ENCODE results near the gene SHANK1.
"Not testable (repeated sequence)": the region's sequence is repeated elsewhere in the genome, so short reads cannot be mapped to it uniquely, and the experiment has no call there.

Gene SHANK1

DNA sequence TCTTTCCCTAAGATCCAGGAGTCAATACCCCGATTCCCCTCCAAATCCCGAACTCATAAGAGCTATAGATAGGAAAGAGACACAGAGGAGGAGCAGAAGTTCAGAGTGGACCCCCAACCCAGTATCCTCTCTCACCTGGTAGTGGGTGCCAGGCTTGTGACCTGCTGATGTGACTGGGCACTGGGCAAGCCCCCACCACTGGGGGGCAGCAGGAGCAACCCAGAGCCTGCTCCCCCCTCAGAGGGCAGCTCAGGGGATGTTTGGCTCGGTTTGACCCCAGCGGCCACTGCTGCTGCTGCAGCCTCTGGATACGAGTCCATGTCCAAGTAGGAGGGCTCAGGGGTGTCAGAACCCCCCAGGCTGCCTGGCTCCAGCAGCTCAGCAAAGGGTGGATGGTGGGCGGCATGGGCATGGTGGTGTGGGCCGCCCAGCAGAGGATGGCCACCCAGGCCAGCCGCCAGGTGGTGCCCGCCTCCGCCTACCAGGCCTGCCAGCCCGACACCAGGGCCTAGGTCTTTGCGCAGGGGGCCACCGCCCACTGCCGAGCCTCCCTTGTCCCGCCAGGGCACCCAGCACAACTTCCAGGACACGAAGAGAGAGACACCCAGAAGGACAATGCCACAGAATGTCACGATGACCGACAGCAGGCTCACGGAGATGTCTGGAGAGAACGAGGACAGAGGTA is 87.3 kb downstream of the SHANK1 start:
- DNase-seq = no peak

DNA sequence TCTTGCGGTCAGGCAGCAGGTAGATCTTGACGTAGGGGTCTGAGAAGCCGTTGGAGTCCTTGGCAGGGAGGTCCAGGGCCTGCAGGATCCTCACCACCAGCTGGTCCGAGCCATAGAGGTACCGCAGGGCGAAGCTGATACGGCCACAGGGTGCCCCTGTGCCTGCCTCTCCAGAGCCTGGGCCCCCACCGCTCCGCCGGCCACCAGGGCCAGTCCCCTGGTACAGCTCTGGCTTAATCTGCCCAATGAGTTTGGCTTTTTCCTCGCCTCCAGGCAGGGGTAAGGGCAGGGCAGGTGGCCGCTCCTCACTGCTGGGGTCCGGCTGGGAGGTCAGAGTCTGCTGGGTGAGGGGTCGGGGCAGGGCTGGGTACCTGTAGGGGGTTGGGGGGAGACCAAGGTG is 89.8 kb downstream of the SHANK1 start:
- DNase-seq = no peak

DNA sequence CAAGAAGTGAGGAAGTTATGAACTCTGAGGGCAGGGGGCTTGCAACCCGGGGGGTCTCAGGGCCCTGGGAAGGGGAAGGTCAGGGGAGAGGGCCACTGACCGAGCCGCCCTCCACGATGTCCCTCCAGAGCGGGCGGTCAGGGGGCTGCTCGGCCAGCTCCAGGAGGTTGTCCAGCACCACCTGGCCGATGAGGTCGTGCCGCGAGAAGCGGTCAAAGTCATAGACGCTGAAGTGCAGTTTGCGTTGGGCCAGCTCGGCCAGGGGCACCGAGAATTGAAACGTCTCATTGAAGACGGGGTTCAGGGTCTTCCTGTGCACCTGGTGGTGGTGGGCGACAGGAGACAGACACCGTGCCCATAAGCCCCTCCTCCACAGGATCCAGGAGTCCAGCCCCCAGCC is 90.4 kb downstream of the SHANK1 start:
- DNase-seq = no peak

DNA sequence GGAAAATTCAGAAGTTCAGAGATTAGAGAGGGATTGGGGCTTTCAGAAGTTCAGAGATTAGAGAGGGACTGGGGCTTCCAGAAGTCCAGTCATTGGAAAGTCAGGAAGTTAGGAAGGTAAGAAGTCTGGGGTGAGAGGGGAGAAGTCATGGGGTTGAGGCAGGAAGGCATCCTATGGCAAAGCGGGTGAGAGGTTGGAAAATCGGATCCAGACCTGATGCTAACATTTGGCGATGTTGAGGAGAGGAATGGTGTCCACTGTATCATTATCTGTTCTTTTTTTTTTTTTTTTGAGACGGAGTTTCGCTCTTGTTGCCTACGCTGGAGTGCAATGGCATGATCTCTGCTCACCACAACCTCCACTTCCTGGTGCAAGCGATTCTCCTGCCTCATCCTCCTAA is 91.1 kb downstream of the SHANK1 start:
- DNase-seq = no peak

DNA sequence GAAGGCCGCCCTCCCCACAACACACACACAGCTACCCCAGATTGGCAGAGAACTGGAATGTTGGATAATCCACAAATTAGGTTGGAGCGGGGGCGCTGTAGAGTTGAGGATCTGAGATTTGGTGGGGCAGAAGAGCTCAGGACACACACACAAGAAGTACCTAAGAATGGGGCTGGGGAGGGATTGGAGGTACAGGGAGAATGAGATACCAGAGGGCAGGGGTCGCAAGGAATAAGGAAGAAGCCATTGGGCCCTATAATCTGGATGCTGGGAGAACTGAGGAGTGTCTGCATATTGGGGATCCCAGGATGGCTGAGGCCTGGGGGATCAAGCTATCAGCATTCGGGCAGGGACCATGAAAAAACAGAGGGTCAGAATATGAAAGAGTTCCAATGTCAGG is 91.5 kb downstream of the SHANK1 start:
- no peak for DNase-seq

DNA sequence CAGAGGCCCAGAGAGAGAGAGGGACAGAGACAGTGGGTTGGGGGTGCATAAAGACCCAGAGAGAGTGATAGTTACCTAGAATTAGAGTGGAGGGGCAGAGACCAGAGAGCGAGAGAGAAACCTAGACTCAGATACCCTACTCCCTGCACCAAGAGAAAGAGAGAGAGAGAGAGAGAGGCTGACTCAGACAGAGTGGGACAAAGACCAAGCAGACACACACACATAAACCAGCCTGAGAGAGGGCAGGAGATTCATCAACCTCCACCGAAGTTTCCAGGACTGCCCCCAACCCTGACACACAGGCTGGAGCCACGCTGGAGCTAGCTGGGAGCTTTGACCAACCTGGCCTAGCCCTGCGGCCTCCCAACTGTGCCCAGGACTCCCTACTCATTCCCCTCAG is 92.8 kb downstream of the SHANK1 start:
- DNase-seq = no peak

DNA sequence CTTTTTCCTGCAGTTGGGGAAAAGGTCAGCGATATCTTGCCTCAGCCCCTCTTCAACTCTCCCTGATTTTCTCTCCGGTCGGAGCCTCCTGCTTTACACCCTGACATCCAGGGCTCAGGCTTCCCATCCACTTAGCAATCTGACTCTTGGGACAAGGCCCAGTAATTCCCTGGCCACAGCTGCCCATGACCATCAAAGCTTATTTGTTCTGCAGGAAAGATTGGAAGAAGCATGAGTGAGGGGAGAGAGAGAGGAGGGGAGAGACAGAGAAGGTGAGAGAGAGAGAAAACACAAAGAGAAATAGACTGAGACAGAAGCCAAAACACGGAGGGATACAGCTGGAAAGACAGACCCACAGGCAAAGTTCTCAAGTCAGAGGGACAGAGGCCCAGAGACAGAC is 93.6 kb downstream of the SHANK1 start:
- no peak for DNase-seq

DNA sequence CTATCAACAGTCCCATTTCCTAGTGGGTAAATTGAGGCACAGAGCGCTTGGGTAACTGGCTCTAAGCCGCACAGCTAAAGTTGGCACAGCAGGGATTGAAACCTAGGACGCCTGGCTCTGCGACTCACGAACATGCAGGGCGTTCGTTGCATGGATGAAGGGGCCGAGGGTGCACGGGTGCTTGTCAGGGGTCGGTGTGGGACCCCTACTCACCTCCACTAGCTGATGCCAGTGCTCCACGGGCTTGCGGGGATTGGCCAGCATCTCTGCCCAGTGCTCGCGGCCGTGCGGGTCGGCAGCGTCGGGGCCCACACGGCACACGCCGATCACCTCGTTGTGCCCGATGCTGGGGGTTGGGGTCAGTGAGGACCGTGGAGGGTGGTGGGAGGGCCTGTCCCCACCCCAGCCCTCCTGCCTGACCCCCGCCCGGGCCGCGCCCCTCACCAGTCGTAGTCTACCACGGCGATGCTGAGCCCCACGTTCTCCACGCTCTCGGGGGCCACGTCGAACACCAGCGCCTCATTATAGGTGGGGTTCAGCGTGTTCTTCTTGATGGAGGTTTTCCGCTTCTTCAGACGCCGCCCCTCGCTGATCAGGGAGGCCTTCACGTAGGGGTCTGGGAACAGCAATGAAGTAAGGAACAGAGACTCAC is 94.5 kb downstream of the SHANK1 start:
- no peak for DNase-seq

DNA sequence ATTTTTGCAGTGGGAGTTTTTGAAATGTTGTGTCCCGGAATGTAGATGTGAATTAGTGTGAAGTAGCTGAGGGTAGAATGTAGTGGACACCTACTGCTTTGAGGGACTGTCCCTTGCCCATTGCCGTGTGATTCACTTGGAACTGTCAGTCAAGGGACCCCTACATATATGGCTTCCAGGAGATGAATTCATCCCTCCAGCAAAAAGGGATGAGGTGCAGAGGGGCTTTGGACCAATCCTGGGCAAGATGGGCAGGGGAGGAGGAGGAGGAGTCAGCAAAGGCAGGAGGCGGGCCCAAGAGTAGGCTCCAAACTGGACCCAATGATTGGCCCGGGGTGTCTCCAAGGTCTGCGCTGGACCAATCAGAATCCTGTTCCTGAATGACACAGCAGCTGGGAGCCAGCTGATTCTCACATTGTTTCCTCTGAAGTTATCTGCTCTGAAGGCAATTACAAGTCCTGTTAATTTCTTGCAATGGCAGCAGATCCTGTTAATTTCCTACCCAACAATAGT is 99.2 kb downstream of the SHANK1 start:
- DNase-seq = not testable (repeated sequence)

DNA sequence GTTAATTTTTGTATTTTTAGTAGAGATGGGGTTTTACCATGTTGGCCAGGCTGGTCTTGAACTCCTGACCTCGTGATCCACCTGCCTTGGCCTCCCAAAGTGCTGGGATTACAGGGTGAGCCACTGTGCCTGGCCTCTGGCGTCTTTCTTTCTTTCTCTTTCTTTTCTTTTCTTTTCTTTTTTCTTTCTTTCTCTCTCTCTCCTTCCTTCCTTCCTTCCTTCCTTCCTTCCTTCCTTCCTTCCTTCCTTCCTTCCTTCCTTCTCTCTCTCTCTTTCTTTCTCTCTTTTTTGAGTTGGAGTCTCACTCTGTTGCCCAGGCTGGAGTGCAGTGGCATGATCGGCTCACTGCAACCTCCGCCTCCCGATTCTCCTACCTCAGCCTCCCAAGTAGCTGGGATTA is 100.4 kb downstream of the SHANK1 start:
- not testable (repeated sequence) for DNase-seq

DNA sequence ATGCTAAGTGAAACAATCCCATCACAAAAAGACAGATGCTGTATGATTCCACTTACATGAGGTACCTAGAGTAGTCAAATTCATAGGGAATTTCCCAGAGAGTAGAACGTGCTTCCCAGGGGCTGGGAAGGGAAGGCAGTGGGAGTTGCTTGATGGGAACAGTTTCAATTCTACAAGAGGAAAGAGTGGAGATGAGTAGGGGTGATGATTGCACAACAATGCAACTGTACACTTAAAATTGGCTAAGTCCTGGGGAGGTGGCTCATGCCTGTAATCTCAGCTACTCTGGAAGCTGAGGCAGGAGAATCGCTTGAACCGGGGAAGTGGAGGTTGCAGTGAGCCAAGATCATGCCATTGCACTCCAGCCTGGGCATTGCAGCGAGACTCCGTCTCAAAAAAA is 101.2 kb downstream of the SHANK1 start:
- DNase-seq = not testable (repeated sequence)

DNA sequence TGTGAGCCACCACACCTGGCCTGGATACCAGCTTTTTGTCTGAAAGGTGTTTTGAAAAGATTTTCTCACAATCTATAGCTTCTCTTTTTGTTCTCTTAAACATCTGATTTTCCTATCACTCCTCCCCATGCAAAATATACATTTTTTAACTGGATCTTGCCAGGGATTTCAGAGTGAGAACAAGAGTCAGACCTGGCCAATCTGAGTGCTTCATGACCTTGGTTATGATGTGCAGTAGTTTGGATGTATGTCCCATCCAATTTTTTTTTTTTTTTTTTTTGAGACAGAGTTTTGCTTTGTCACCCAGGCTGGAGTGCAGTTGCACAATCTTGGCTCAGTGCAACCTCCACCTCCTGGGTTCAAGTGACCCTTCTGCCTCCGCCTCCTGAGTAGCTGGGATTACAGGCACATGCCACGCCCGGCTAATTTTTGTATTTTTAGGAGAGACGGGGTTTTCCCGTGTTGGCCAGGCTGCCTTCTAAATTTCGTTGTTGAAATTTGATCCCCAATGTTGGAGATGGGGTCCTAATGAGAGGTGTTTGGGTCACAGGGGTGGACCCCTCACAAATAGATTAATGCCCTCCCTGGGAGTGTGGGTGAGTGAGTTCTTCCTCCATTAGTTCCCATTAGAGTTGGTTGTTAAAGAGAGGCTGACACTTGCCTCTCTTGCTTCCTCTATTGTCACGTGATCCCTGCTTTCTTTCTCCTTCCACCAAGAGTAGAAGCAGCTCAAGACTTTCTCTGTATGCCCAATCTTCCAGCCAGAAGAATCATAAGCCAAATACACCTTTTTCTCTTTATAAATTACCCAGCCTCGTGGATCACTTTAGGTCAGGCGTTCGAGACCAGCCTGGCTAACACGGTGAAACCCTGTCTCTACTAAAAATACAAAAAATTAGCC is 106.8 kb downstream of the SHANK1 start:
- not testable (repeated sequence) for DNase-seq

Measured in femur (tissue), 1 donor.